Erythroblast (primary cell): ENCODE results near the gene FRMD4A.

Experiments used
- DNase-seq, 2 experiments: peaks; one replicate each; lab custom pipeline; 2025; lab: John Stamatoyannopoulos, UW
- GATA1 ChIP-seq: IDR thresholded peaks from 2 replicates; pipeline ENCODE4 v1.6.1; 2011; ENCODE audit warnings: low read depth, mild to moderate bottlenecking, control low read depth, low read length, moderate library complexity
- POLR2A ChIP-seq: IDR thresholded peaks from 2 replicates; pipeline ENCODE4 v1.6.1; 2011; ENCODE audit warnings: mild to moderate bottlenecking, low read length

The FRMD4A gene

DNA sequence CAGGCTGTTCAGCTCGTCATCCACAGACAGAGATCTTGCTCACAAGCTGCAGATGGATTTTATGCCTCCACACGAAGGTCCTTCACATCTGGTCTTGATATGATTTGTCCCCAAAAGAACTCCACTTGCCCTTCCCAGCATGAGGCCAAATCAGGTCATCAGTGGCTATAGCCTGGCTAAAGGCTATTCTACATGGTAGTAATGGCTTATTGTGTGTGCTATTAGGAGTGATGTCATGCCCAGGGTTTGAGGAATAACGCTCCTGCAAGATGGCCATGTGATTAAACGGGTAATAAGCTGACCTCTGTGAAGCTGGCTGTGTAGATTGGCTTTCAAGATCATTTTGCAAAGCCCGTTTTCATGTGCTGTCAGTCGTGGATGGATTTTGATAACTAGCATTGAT lies 313.8 kb downstream of the FRMD4A start:
- no peak for DNase-seq
- TF ChIP-seq GATA1: no peak
- TF ChIP-seq POLR2A: no peak

DNA sequence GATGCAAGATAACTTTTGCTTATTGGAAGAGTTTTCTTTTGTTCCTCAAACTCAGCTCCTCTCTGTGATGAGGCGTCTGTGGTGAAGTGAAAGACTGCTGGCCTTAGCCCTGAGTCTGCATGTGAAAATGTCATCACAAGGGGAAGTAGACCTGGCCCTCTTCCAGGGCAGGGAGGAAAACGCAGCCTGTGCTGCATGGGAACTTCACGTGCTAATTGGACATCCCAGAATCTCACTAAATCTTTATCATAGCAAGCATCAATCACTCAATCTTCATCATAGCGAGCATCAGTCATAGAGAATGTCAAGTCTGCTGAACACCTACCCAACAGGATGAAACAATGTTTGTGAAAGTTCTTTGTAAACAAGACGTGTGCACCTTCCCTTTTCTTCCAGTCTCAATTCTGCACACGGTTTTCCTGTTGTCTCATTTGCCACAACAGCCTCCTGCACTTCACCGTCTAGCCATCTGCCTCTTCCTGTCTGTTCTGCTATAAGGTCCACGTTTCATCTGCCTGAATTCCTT lies 314.6 kb downstream of the FRMD4A start:
- no peak for DNase-seq

DNA sequence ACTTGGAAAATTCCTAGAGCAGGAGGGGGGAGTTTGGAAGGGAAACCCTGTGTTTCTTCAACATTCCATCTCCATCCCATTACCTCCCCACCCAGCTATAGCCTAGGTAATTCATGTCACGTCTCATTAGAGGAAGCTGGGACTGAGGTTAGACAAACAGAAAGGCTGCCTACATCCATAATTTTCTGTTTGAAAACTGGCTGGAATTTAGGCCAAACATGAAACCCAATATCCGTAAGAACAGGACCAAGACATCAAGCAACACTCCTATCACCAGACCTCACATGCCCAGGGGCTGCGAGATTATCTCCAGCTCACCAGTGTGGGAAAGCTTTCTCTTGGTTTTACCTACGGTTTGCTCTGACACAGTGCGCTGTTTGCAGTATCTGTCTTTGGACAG lies 316.3 kb downstream of the FRMD4A start:
- TF ChIP-seq GATA1: no peak
- no peak for TF ChIP-seq POLR2A
- no peak for DNase-seq

More for the DNA sequence above, 314.6 kb downstream of the FRMD4A start:
- no peak for TF ChIP-seq POLR2A
- no peak for TF ChIP-seq GATA1

DNA sequence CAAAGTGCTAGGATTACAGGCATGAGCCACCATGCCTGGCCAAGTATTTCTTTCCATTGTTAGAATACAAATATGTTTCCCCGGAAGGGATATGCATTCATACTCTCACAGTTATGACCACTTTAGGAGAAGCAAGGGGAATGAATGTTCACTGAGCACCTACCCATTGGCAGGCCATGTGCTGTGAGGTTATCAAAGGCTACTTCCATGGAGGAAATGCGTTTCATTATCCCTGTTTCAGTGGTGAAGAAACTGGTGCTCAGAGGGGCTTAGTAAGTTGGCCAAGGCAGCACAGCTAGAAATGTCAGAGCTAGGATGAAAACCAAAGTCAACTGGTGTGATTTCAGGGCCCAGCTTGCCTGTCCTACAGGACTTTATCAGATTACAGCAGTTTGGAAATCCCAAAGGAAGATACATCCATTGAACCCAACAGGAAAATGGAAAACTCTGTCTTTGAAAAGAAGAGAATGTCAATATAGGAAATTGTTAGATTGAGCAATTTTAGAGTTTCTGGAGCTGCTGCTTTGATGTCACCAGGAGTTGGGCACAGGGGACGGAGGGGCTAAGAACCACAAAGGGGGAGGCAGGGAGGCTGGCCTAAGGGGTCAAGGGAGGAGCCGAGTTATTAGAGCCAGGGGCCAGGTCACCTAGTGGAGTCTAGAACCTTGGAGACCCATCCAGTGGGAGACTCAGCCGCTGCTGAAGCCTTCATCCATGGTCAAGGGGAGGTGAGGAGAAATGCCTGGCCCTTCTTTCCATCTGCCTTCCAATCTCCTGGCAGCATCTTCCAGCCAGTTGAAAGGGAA lies 319.8 kb downstream of the FRMD4A start:
- TF ChIP-seq GATA1 (no peak), POLR2A (no peak)
- DNase-seq: no peak

DNA sequence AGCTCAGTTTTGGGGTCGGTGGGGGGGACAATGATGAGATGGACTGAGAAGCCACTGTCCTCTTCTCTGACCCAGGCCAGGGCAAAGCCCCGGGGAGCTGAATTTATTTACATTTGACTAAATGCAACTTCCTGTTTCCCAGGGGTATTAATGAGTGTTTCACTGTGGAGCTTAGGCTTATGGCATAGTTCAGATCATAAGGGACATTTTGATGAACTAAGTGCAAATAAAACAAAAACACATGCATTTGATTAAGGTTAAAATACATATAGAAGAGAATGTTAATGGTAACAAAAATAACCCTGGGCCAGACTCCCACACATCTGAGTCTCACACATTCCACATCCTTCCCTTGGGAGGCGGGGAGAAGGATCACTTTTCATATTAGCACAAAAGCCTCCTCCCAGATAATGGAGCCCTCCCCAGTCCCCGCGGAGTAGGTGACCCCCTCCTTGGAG lies 320.6 kb downstream of the FRMD4A start:
- TF ChIP-seq GATA1 (no peak), POLR2A (no peak)
- DNase-seq: no peak

GRCh38 chr10:14009371-14010100 lies 321.2 kb downstream of the FRMD4A start:
- DNase-seq: no peak
- TF ChIP-seq GATA1: no peak
- TF ChIP-seq POLR2A: no peak

DNA sequence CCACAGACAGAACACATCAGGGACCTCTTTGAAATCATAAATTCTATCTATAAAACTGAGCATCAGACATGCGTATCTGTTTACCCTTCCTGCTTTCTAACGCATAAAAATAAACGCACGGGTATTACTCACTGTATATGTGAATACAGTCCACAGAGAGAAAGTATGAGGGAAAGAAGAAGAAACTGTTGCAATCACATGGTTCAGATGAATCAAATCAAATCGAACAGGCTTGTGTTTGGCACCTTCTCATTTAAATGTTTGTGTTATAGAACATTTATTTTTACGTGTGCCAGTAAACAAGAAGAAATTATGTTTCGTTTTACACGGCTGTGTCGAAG lies 322.0 kb downstream of the FRMD4A start:
- no peak for DNase-seq
- TF ChIP-seq GATA1: no peak
- no peak for TF ChIP-seq POLR2A

DNA sequence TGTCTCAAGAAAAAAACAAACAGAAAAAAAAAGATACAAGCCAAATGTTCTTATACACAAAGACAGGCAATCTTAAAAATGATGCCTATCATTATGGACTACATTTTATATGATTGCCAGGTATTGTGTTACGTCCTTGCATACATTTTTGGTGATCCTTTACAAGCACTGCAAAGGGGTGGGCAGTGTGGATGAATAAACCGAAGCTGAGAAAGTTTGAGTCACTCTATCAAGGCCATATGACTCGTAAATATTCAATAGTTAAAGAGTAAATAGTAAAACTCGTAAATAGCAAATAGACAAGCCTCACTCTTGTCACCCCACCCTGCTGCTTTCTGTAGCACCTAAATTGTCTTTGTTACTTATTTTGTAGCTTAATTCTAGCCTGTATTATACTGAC lies 326.2 kb downstream of the FRMD4A start:
- TF ChIP-seq POLR2A (no peak), GATA1 (no peak)
- no peak for DNase-seq

- TF ChIP-seq GATA1 (no peak), POLR2A (no peak)
- DNase-seq: no peak
Measured at GRCh38 chr10:14003517-14004184, 327.1 kb downstream of the FRMD4A start.

- DNase-seq: no peak
Measured at GRCh38 chr10:14001298-14002040, 329.3 kb downstream of the FRMD4A start.

DNA sequence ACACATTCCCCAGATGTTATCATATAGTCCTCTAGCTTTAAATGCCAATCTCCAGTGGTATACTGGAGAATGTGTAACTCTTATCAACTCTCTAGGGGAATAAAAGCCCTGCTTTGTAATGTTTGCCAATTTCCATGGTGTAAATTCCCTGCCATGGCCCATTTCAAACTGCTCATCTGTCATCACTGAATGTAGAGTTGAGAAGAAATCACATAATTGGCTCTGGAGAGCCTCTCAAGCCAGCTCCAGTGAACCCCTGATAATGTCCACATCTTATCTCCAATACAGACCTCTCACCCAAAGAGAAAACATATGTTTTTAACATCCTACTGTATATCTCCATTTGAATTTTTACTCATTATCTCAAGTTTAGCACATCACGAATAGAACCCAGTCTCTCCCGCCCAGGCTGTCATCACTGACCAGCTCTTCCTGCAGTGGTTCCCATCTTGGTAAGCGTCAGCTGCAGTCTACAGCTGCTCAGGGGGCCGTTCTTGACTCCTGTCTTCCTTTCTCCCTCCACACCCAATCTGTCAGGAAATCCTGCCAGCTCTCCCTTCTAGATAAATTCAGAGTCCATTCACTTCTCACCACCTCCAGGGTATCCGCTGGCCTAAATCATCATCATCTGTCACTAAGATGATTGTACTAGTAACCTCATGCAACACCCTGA lies 332.4 kb downstream of the FRMD4A start:
- no peak for DNase-seq
- TF ChIP-seq POLR2A (no peak), GATA1 (no peak)

More at GRCh38 chr10:14001298-14002040, 329.3 kb downstream of the FRMD4A start:
- TF ChIP-seq POLR2A: no peak
- TF ChIP-seq GATA1: no peak

GRCh38 chr10:13997650-13998049 lies 333.1 kb downstream of the FRMD4A start:
- no peak for TF ChIP-seq POLR2A
- TF ChIP-seq GATA1: no peak
- no peak for DNase-seq
